HUES6 (cell line): Measurements from ENCODE around the gene ATXN10.

Experiments used
- H3K27ac ChIP-seq: 2 replicates; pipeline ENCODE4 v1.7.0; 2013; ENCODE audit warnings: low read depth, mild to moderate bottlenecking, low read length, inconsistent platforms
- H3K27me3 ChIP-seq: 2 replicates; pipeline ENCODE4 v1.6.1; 2013; ENCODE audit warnings: low read length; ENCODE audit not compliant: control insufficient read depth, insufficient read depth
- H3K36me3 ChIP-seq: 2 replicates; pipeline ENCODE4 v1.6.1; 2013; ENCODE audit warnings: low read length; ENCODE audit not compliant: control insufficient read depth, insufficient read depth
- H3K4me1 ChIP-seq: 2 replicates; pipeline ENCODE4 v1.6.1; 2013; ENCODE audit warnings: low read length; ENCODE audit not compliant: control insufficient read depth, insufficient read depth
- H3K4me3 ChIP-seq: 2 replicates; pipeline ENCODE4 v1.5.1; 2013; ENCODE audit warnings: low read depth, low read length
- H3K9ac ChIP-seq: one replicate; pipeline ENCODE4 v1.6.1; 2013; ENCODE audit warnings: mild to moderate bottlenecking, low read length
- H3K9me3 ChIP-seq: 2 replicates; pipeline ENCODE4 v1.6.1; 2013; ENCODE audit warnings: low read depth, low read length; ENCODE audit not compliant: control insufficient read depth, insufficient read depth

Gene ATXN10

DNA sequence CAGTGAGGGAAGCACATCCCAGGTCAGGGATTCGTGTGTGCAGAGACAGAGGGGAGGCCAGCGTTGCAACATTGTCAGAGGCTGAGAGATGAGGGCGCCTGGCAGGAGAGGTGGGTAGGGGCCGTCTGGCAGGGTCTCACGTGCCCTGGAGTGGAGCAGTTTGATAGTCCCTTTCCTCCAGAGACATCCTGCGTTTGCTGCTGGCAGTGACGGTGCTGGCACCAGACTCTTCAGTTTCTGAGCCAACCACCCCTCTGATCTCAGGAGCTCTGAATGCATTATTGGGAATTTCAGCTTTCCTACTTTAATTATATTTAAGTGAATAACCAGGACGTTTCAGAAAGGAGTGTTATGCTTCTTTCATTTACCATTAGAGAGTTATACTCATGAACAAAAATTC is 168.8 kb downstream of the ATXN10 start:
- H3K9ac ChIP-seq = no peak overlapping the region
- peaks cover 20% of the 10 kb centered on the region for H3K4me1 ChIP-seq
- no peak overlapping the region for H3K27ac ChIP-seq
- no peak overlapping the region for H3K4me3 ChIP-seq
- no peaks in the 10 kb centered on the region for H3K27me3 ChIP-seq
- no peaks in the 10 kb centered on the region for H3K9me3 ChIP-seq
- H3K36me3 ChIP-seq = peaks cover 4% of the 10 kb centered on the region; the same call in 1 of the 2 replicates

- H3K27me3 ChIP-seq = no peaks in the 10 kb centered on the region
- H3K4me3 ChIP-seq = no peak overlapping the region
- peaks cover 4% of the 10 kb centered on the region; the same call in 1 of the 2 replicates for H3K36me3 ChIP-seq
- H3K4me1 ChIP-seq = peaks cover 25% of the 10 kb centered on the region
- H3K9me3 ChIP-seq = no peaks in the 10 kb centered on the region
- no peak overlapping the region for H3K9ac ChIP-seq
- no peak overlapping the region for H3K27ac ChIP-seq
Observed at GRCh38 chr22:45842291-45842991, 170.8 kb downstream of the ATXN10 start.

DNA sequence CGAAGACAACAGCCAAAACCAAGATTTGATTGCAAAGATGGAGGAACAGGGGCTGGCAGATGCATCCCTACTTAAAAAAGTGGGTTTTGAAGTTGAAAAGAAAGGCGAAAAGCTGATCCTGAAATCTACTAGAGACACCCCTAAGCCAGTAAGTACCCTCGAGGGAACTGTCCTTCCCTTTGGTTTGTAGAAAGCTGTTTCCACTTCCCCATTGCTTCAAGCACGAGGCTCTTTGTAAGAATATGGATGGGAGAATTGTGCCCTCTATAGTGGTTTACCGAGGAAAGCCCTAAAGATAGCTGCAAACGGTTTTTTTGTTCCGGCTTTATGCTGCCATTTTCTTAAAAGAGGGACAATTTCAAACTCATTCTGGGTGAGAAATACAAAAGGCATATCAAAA is 171.4 kb downstream of the ATXN10 start:
- no peak overlapping the region for H3K9ac ChIP-seq
- H3K36me3 ChIP-seq = peaks cover 4% of the 10 kb centered on the region; the same call in 1 of the 2 replicates
- H3K27ac ChIP-seq = no peak overlapping the region
- H3K9me3 ChIP-seq = no peaks in the 10 kb centered on the region
- H3K27me3 ChIP-seq = no peaks in the 10 kb centered on the region
- H3K4me3 ChIP-seq = no peak overlapping the region
- peaks cover 25% of the 10 kb centered on the region for H3K4me1 ChIP-seq

- H3K4me3 ChIP-seq = no peak overlapping the region
- no peak overlapping the region for H3K27ac ChIP-seq
- H3K27me3 ChIP-seq = no peaks in the 10 kb centered on the region
- no peaks in the 10 kb centered on the region for H3K9me3 ChIP-seq
- H3K36me3 ChIP-seq = peaks cover 7% of the 10 kb centered on the region; the same call in 1 of the 2 replicates
- H3K9ac ChIP-seq = no peak overlapping the region
- H3K4me1 ChIP-seq = peaks cover 25% of the 10 kb centered on the region
Observed at GRCh38 chr22:45843986-45844385, 172.4 kb downstream of the ATXN10 start.

DNA sequence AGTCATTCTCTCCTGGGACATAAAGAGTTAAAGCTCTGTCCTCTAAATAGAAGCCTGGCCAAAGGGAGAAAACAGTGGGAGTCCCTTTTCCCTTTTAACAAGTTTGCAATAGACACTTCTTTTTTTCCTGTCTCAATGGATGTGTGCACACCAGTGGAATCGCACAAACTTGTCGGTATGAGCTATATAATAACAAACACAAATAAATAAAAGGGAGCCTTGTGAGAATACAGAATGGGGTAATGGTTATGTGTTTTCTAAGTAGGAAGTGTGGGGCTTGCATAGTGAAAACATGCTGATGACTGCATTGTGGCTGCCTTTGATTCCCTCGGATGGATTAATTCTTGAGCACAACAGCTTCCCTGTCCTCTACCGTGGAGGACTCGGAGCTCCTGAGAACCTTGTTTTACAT is 173.4 kb downstream of the ATXN10 start:
- Histone ChIP-seq H3K27ac (no peak overlapping the region), H3K27me3 (no peaks in the 10 kb centered on the region), H3K36me3 (peaks cover 7% of the 10 kb centered on the region; the same call in 1 of the 2 replicates), H3K4me3 (no peak overlapping the region), H3K4me1 (peaks cover 25% of the 10 kb centered on the region), H3K9ac (no peak overlapping the region), H3K9me3 (no peaks in the 10 kb centered on the region)

DNA sequence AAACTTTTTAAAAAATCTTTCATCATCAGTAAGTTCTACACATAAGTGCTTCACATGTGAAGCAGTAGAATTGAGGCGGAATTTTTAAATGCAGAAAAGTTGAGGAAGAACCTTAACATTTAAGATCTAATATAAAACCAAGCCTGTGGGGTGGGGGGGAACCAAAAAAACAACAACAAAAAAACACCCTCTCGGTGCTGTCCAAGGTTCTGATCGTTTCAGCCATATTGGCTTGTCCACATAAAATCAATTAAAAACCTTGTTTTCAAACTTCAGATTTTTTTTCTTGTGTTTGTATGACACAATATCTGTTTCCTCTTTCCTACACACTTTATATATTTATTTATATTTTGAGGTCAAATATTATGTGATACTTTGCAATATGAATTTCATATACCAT is 175.3 kb downstream of the ATXN10 start:
- Histone ChIP-seq H3K9me3 (no peaks in the 10 kb centered on the region; the same call in 1 of the 2 replicates), H3K36me3 (peaks cover 16% of the 10 kb centered on the region), H3K27me3 (no peaks in the 10 kb centered on the region), H3K9ac (no peak overlapping the region), H3K4me1 (peaks cover 25% of the 10 kb centered on the region), H3K4me3 (no peak overlapping the region), H3K27ac (no peak overlapping the region)

- Histone ChIP-seq H3K27me3 (no peaks in the 10 kb centered on the region), H3K4me1 (peaks cover 20% of the 10 kb centered on the region), H3K27ac (no peak overlapping the region), H3K36me3 (peaks cover 20% of the 10 kb centered on the region), H3K9me3 (peaks cover 8% of the 10 kb centered on the region), H3K4me3 (no peak overlapping the region), H3K9ac (no peak overlapping the region)
Observed at GRCh38 chr22:45848904-45849303, 177.3 kb downstream of the ATXN10 start.

GRCh38 chr22:45852826-45853225 is 181.2 kb downstream of the ATXN10 start:
- Histone ChIP-seq H3K27ac (no peak overlapping the region), H3K9me3 (peaks cover 8% of the 10 kb centered on the region), H3K36me3 (peaks cover 25% of the 10 kb centered on the region), H3K9ac (no peak overlapping the region), H3K27me3 (no peaks in the 10 kb centered on the region), H3K4me3 (no peak overlapping the region), H3K4me1 (no peaks in the 10 kb centered on the region)

DNA sequence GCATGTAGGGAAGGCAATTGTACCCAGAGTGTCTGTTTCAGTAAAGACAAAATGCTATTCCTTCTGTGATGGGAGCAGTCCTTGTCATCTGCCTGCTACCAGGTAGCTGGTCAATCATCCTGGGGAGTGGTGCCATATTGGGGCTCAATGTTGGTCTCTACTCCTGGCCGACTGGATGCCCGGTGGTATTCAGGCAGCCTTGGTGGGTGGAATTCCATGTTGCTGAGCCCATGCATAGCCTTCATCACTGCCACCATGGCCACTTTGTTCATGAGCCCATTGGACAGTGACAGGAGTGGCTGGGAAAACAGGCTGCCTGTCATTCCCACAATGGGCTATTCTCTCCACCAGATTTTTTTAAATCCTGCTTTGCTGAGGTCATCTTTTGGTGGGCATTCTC is 184.3 kb downstream of the ATXN10 start:
- Histone ChIP-seq H3K36me3 (peaks cover 22% of the 10 kb centered on the region), H3K27ac (no peak overlapping the region), H3K4me1 (no peaks in the 10 kb centered on the region), H3K27me3 (no peaks in the 10 kb centered on the region), H3K9me3 (peaks cover 8% of the 10 kb centered on the region), H3K4me3 (no peak overlapping the region), H3K9ac (no peak overlapping the region)

DNA sequence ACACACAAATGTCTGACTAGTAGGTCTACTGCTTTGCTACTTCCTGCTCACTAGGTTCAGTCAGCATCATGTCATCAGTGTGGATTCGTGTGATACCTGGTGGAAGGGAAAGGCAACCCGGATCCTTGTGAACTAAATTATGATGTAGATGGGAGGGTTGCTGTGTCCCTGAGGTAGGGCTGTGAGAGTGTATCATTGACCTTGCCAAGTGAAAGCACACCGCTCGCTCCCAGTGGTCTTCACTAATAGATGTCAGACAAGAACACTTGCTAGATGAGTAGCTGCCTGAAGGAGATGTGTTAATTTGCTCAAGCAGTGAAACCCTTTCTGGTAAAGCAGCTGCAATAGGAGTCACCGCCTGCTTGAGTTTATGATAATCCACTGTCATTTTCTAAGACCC is 185.9 kb downstream of the ATXN10 start:
- no peak overlapping the region for H3K9ac ChIP-seq
- H3K27me3 ChIP-seq = no peaks in the 10 kb centered on the region
- no peak overlapping the region for H3K4me3 ChIP-seq
- peaks cover 8% of the 10 kb centered on the region for H3K36me3 ChIP-seq
- no peak overlapping the region for H3K27ac ChIP-seq
- peaks cover 2% of the 10 kb centered on the region for H3K9me3 ChIP-seq
- H3K4me1 ChIP-seq = no peaks in the 10 kb centered on the region

GRCh38 chr22:45859231-45860161 is 187.9 kb downstream of the ATXN10 start:
- Histone ChIP-seq H3K27ac (no peak overlapping the region), H3K36me3 (0 out of 2 replicates have a peak, but pooled peaks cover 4% of the 10 kb centered on the region), H3K4me1 (no peaks in the 10 kb centered on the region), H3K9ac (no peak overlapping the region), H3K4me3 (no peak overlapping the region), H3K27me3 (peaks cover 4% of the 10 kb centered on the region; the same call in 1 of the 2 replicates), H3K9me3 (no peaks in the 10 kb centered on the region)
